Measurements from ENCODE around the gene ADAM10.

The ADAM10 gene

GRCh38 chr15:58755956-58756355, 6.4 kb upstream of the ADAM10 start:
- TF ChIP-seq CTCF (conservative IDR thresholded peaks at IDR 0.05; ENCODE audit: low read depth, low read length): no peak
- Histone ChIP-seq H4K20me1 (ENCODE audit: insufficient read depth) (no peaks in the 10 kb centered on the region), H3K27ac (no peak overlapping the region), H3K79me2 (ENCODE audit: insufficient read depth, low read depth) (no peaks in the 10 kb centered on the region), H3K4me2 (no peak overlapping the region), H3K4me1 (ENCODE audit: low read depth, poor library complexity, severe bottlenecking) (peaks cover 25% of the 10 kb centered on the region), H3K27me3 (ENCODE audit: insufficient read depth, low read depth) (no peaks in the 10 kb centered on the region), H3K4me3 (IDR thresholded peaks at IDR 0.05; ENCODE audit: insufficient read depth, low read depth, low read length) (no peak overlapping the region), H2AFZ (ENCODE audit: low read depth) (no peak overlapping the region), H3K9ac (no peak overlapping the region), H3K36me3 (ENCODE audit: insufficient read depth) (no peaks in the 10 kb centered on the region)

- no peak for TF ChIP-seq CTCF (conservative IDR thresholded peaks at IDR 0.05; ENCODE audit: low read depth, low read length)
- Histone ChIP-seq H3K27ac (no peak overlapping the region), H3K4me2 (no peak overlapping the region), H3K27me3 (ENCODE audit: insufficient read depth, low read depth) (no peaks in the 10 kb centered on the region), H3K4me3 (IDR thresholded peaks at IDR 0.05; ENCODE audit: insufficient read depth, low read depth, low read length) (no peak overlapping the region), H3K9ac (no peak overlapping the region), H3K79me2 (ENCODE audit: insufficient read depth, low read depth) (no peaks in the 10 kb centered on the region), H3K4me1 (ENCODE audit: low read depth, poor library complexity, severe bottlenecking) (peaks cover 28% of the 10 kb centered on the region), H4K20me1 (ENCODE audit: insufficient read depth) (no peaks in the 10 kb centered on the region), H2AFZ (ENCODE audit: low read depth) (no peak overlapping the region), H3K36me3 (ENCODE audit: insufficient read depth) (no peaks in the 10 kb centered on the region)
These were observed 5.8 kb upstream of the ADAM10 start for GRCh38 chr15:58755350-58755749.

- TF ChIP-seq CTCF (conservative IDR thresholded peaks at IDR 0.05; ENCODE audit: low read depth, low read length): no peak
- H3K79me2 ChIP-seq (ENCODE audit: insufficient read depth, low read depth): peaks cover 13% of the 10 kb centered on the region
- no peak overlapping the region for H3K4me3 ChIP-seq (IDR thresholded peaks at IDR 0.05; ENCODE audit: insufficient read depth, low read depth, low read length)
- no peaks in the 10 kb centered on the region for H3K27me3 ChIP-seq (ENCODE audit: insufficient read depth, low read depth)
- no peak overlapping the region for H3K9ac ChIP-seq
- no peak overlapping the region for H3K27ac ChIP-seq
- H3K4me1 ChIP-seq (ENCODE audit: low read depth, poor library complexity, severe bottlenecking): peaks cover 13% of the 10 kb centered on the region
- no peak overlapping the region for H2AFZ ChIP-seq (ENCODE audit: low read depth)
- no peaks in the 10 kb centered on the region for H3K36me3 ChIP-seq (ENCODE audit: insufficient read depth)
- no peaks in the 10 kb centered on the region for H4K20me1 ChIP-seq (ENCODE audit: insufficient read depth)
- H3K4me2 ChIP-seq: no peak overlapping the region
These were observed 3.2 kb upstream of the ADAM10 start for GRCh38 chr15:58752716-58753115.

GRCh38 chr15:58748852-58749531, 515 bp downstream of the ADAM10 start:
- no peak for TF ChIP-seq CTCF (conservative IDR thresholded peaks at IDR 0.05; ENCODE audit: low read depth, low read length)
- H3K27ac ChIP-seq: peak overlapping the region; percentile 69
- no peaks in the 10 kb centered on the region for H3K36me3 ChIP-seq (ENCODE audit: insufficient read depth)
- no peaks in the 10 kb centered on the region for H4K20me1 ChIP-seq (ENCODE audit: insufficient read depth)
- peak overlapping the region; percentile 62 for H3K9ac ChIP-seq
- peak overlapping the region; percentile 53; the same call in 1 of the 2 replicates for H2AFZ ChIP-seq (ENCODE audit: low read depth)
- peaks cover 33% of the 10 kb centered on the region for H3K4me1 ChIP-seq (ENCODE audit: low read depth, poor library complexity, severe bottlenecking)
- peaks cover 51% of the 10 kb centered on the region for H3K79me2 ChIP-seq (ENCODE audit: insufficient read depth, low read depth)
- H3K4me2 ChIP-seq: peak overlapping the region; percentile 68; the same call in 1 of the 2 replicates
- H3K27me3 ChIP-seq (ENCODE audit: insufficient read depth, low read depth): no peaks in the 10 kb centered on the region
- H3K4me3 ChIP-seq (IDR thresholded peaks at IDR 0.05; ENCODE audit: insufficient read depth, low read depth, low read length): no peak overlapping the region

All from KMS-11 (cell line).